ENCODE results near the gene DNMT3B. TPM values are rescaled to one million over a fixed set of nuclear protein-coding genes. Genes with fewer than 3 reads are reported as not detected.

DNMT3B gene
- polyA plus RNA-seq, 4 donors: 0.45 to 2.3 (median 1.1) TPM; not detected in 1

DNA sequence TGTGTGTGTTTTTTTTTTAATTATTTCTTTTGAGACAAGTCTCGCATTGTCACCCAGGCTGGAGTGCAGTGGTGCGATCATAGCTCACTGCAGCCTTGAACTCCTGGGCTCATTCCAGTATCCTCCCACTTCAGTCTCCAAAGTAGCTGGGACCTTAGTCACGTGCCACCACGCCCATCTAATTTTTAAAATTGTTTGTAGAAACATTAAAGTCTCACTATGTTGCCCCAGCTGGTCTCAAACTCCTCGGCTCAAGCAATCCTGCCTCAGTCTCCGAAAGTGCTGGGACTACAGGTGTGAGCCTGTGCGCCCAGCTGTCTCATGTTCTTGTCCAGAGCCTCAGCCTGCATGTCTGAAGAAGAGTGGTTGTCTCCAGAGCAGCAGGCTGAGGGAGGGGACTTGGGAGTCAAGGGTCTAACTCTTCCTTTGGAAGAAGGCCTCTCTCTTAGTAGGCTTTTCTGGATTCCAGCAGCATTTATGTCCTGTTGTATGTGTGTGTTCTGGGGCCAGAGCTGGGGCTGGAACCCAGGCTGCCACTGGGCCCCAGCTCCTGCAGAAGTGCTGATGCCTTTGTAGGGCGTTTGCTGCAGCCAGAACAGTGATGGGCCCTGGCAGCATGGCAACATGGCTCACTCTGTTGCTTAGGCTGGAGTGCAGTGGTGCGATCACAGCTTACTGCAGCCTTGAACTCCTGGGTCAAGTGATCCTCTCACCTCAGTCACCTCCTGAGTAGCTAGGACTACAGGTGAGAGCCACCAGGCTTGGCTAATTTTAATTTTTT lies 5.4 kb downstream of the DNMT3B start:
- H3K27ac ChIP-seq (ENCODE audit: low read depth in 1 of 3, low read length in 2 of 3): no peak overlapping the region
- H3K36me3 ChIP-seq (ENCODE audit: control insufficient read depth in 3 of 3, insufficient read depth in 2 of 3, low read depth in 1 of 3, low read length in 3 of 3): peaks cover 0 to 3% (median 0%) of the 10 kb centered on the region in 3 donors
- WGBS, 3 donors: 79 to 83% (median 80%) methylated on average over 9 of the region's 9 CpGs
- no peaks in the 10 kb centered on the region for H3K9me3 ChIP-seq (ENCODE audit: control insufficient read depth in 2 of 2, insufficient read depth in 1 of 2, low read depth in 1 of 2, low read length in 1 of 2)
- peaks cover 0 to 5% (median 0%) of the 10 kb centered on the region in 3 donors for H3K27me3 ChIP-seq (ENCODE audit: control insufficient read depth in 3 of 3, insufficient read depth in 3 of 3, low read length in 3 of 3)
- no peak overlapping the region for H3K4me3 ChIP-seq (ENCODE audit: low read depth in 1 of 3, low read length in 3 of 3)
- H3K4me1 ChIP-seq (ENCODE audit: control insufficient read depth in 3 of 3, insufficient read depth in 2 of 3, low read depth in 1 of 3, low read length in 2 of 3): peaks cover 0 to 4% (median 0%) of the 10 kb centered on the region in 3 donors
- DNase-seq (no peak), FAIRE-seq (no peak)

DNA sequence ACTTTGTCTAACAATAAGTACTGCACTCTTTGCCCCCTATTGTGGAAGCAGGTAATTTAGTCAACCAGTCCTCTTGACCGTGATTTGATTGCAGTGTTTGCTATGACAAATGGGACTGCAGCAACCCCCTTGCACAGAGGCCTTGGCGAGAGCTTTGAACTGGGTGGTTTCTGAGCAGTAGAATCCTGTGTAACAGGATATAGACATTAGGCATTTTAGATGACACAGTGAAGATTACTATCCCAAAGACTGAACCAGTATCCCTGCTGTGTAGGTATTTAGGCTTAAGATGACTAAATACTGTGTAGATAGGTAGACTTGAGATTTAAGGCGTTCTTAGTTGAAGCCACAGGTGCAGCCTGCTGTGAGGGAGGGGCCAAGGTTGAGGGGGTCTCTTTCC lies 9.9 kb downstream of the DNMT3B start:
- Histone ChIP-seq H3K27ac (ENCODE audit: low read depth in 1 of 3, low read length in 2 of 3) (no peak overlapping the region), H3K4me1 (ENCODE audit: control insufficient read depth in 3 of 3, insufficient read depth in 2 of 3, low read depth in 1 of 3, low read length in 2 of 3) (peaks cover 0 to 6% (median 0%) of the 10 kb centered on the region in 3 donors), H3K27me3 (ENCODE audit: control insufficient read depth in 3 of 3, insufficient read depth in 3 of 3, low read length in 3 of 3) (no peaks in the 10 kb centered on the region), H3K36me3 (ENCODE audit: control insufficient read depth in 3 of 3, insufficient read depth in 2 of 3, low read depth in 1 of 3, low read length in 3 of 3) (peaks cover 0 to 3% (median 0%) of the 10 kb centered on the region in 3 donors), H3K9me3 (ENCODE audit: control insufficient read depth in 2 of 2, insufficient read depth in 1 of 2, low read depth in 1 of 2, low read length in 1 of 2) (no peaks in the 10 kb centered on the region), H3K4me3 (ENCODE audit: low read depth in 1 of 3, low read length in 3 of 3) (no peak overlapping the region)
- peak in 1 of 2 donors; percentile 38 for DNase-seq
- 74 to 85% (median 78%) methylated on average over 3 of the region's 3 CpGs for WGBS, 3 donors
- FAIRE-seq: no peak

DNA sequence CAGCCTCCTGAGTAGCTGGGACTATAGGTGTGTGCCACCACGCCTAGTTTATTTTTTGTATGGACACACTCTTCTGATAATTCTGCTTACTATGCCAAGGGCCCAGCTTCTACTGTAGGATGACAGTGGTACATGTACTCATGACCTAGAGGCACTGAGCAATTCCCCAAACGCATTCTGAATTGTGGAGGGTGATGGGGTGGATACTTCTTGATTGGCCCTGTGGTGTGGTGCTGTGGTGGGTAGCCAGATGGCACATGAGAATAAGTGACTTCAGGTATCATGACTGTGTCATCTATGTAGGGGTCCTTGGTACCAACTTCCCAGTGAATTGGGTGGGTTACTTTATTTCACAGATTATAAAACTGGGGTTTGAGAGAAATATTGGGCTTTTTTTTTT lies 11.0 kb downstream of the DNMT3B start:
- H3K4me1 ChIP-seq (ENCODE audit: control insufficient read depth in 3 of 3, insufficient read depth in 2 of 3, low read depth in 1 of 3, low read length in 2 of 3): peaks cover 0 to 12% (median 0%) of the 10 kb centered on the region in 3 donors
- peaks cover 0 to 3% (median 0%) of the 10 kb centered on the region in 3 donors for H3K36me3 ChIP-seq (ENCODE audit: control insufficient read depth in 3 of 3, insufficient read depth in 2 of 3, low read depth in 1 of 3, low read length in 3 of 3)
- WGBS, 3 donors: 90 to 93% (median 91%) methylated on average over 2 of the region's 2 CpGs
- DNase-seq: no peak
- no peak overlapping the region for H3K4me3 ChIP-seq (ENCODE audit: low read depth in 1 of 3, low read length in 3 of 3)
- H3K27me3 ChIP-seq (ENCODE audit: control insufficient read depth in 3 of 3, insufficient read depth in 3 of 3, low read length in 3 of 3): no peaks in the 10 kb centered on the region
- H3K27ac ChIP-seq (ENCODE audit: low read depth in 1 of 3, low read length in 2 of 3): no peak overlapping the region
- no peak for FAIRE-seq
- H3K9me3 ChIP-seq (ENCODE audit: control insufficient read depth in 2 of 2, insufficient read depth in 1 of 2, low read depth in 1 of 2, low read length in 1 of 2): no peaks in the 10 kb centered on the region

- FAIRE-seq: no peak
Observed at GRCh38 chr20:32773855-32774254, 11.7 kb downstream of the DNMT3B start.

GRCh38 chr20:32775336-32775991 lies 13.3 kb downstream of the DNMT3B start:
- DNase-seq (no peak), FAIRE-seq (no peak)
- H3K9me3 ChIP-seq (ENCODE audit: control insufficient read depth in 2 of 2, insufficient read depth in 1 of 2, low read depth in 1 of 2, low read length in 1 of 2): no peaks in the 10 kb centered on the region
- no peak overlapping the region for H3K27ac ChIP-seq (ENCODE audit: low read depth in 1 of 3, low read length in 2 of 3)
- 87 to 92% (median 89%) methylated on average over 10 of the region's 10 CpGs for WGBS, 3 donors
- peaks cover 0 to 2% (median 0%) of the 10 kb centered on the region in 3 donors for H3K36me3 ChIP-seq (ENCODE audit: control insufficient read depth in 3 of 3, insufficient read depth in 2 of 3, low read depth in 1 of 3, low read length in 3 of 3)
- no peak overlapping the region for H3K4me3 ChIP-seq (ENCODE audit: low read depth in 1 of 3, low read length in 3 of 3)
- peaks cover 0 to 12% (median 0%) of the 10 kb centered on the region in 3 donors for H3K4me1 ChIP-seq (ENCODE audit: control insufficient read depth in 3 of 3, insufficient read depth in 2 of 3, low read depth in 1 of 3, low read length in 2 of 3)
- H3K27me3 ChIP-seq (ENCODE audit: control insufficient read depth in 3 of 3, insufficient read depth in 3 of 3, low read length in 3 of 3): no peaks in the 10 kb centered on the region

More at GRCh38 chr20:32773855-32774254, 11.7 kb downstream of the DNMT3B start:
- Histone ChIP-seq H3K27me3 (ENCODE audit: control insufficient read depth in 3 of 3, insufficient read depth in 3 of 3, low read length in 3 of 3) (no peaks in the 10 kb centered on the region), H3K4me1 (ENCODE audit: control insufficient read depth in 3 of 3, insufficient read depth in 2 of 3, low read depth in 1 of 3, low read length in 2 of 3) (peaks cover 0 to 12% (median 0%) of the 10 kb centered on the region in 3 donors), H3K27ac (ENCODE audit: low read depth in 1 of 3, low read length in 2 of 3) (no peak overlapping the region), H3K9me3 (ENCODE audit: control insufficient read depth in 2 of 2, insufficient read depth in 1 of 2, low read depth in 1 of 2, low read length in 1 of 2) (no peaks in the 10 kb centered on the region), H3K36me3 (ENCODE audit: control insufficient read depth in 3 of 3, insufficient read depth in 2 of 3, low read depth in 1 of 3, low read length in 3 of 3) (no peaks in the 10 kb centered on the region), H3K4me3 (ENCODE audit: low read depth in 1 of 3, low read length in 3 of 3) (no peak overlapping the region)
- WGBS, 3 donors: 92 to 96% (median 92%) methylated on average over 8 of the region's 8 CpGs
- DNase-seq: no peak

DNA sequence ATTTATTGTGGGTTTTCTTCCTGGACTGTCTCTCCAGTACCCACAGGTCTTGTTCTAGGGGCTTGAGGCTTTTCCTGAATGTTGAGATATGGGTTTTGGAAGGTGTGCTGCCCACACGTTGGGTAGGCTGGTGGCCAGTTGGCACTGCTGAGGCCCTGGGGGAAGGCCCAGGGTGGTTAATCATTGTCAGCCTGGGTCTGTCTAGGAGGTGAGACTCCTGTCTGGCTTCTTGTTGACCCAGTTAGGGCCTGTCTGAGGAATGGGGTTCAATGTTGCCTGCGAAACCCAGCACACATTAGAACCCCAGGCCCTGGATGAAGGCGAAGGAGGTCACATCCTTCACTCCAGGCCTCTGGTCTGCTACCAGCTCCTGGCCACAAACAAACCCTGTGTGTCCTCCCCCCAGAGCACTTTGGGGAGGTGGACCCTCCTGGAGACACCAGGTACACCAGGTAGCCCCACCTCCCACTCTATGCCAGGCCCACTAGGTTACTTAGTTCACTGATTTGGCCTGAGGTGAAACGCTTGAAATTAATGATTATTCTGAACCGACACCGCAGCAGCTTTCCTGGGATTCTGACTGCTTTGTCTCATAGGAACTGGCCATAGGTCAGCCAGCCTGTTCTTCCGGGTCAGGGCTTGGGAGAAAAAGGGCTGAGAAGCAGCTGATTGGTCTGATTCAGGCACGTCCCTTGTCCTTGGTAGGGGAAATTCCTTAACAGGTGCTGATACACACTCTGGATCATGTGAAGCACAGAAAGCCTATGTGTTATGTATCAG lies 15.2 kb downstream of the DNMT3B start:
- 76 to 90% (median 78%) methylated on average over 8 of the region's 8 CpGs for WGBS, 3 donors
- Histone ChIP-seq H3K9me3 (ENCODE audit: control insufficient read depth in 2 of 2, insufficient read depth in 1 of 2, low read depth in 1 of 2, low read length in 1 of 2) (no peaks in the 10 kb centered on the region), H3K36me3 (ENCODE audit: control insufficient read depth in 3 of 3, insufficient read depth in 2 of 3, low read depth in 1 of 3, low read length in 3 of 3) (peaks cover 0 to 10% (median 0%) of the 10 kb centered on the region in 3 donors), H3K4me3 (ENCODE audit: low read depth in 1 of 3, low read length in 3 of 3) (no peak overlapping the region), H3K27ac (ENCODE audit: low read depth in 1 of 3, low read length in 2 of 3) (no peak overlapping the region), H3K27me3 (ENCODE audit: control insufficient read depth in 3 of 3, insufficient read depth in 3 of 3, low read length in 3 of 3) (no peaks in the 10 kb centered on the region), H3K4me1 (ENCODE audit: control insufficient read depth in 3 of 3, insufficient read depth in 2 of 3, low read depth in 1 of 3, low read length in 2 of 3) (peaks cover 0 to 13% (median 0%) of the 10 kb centered on the region in 3 donors)
- DNase-seq (peak in 1 of 2 donors; percentile 28), FAIRE-seq (no peak)

DNA sequence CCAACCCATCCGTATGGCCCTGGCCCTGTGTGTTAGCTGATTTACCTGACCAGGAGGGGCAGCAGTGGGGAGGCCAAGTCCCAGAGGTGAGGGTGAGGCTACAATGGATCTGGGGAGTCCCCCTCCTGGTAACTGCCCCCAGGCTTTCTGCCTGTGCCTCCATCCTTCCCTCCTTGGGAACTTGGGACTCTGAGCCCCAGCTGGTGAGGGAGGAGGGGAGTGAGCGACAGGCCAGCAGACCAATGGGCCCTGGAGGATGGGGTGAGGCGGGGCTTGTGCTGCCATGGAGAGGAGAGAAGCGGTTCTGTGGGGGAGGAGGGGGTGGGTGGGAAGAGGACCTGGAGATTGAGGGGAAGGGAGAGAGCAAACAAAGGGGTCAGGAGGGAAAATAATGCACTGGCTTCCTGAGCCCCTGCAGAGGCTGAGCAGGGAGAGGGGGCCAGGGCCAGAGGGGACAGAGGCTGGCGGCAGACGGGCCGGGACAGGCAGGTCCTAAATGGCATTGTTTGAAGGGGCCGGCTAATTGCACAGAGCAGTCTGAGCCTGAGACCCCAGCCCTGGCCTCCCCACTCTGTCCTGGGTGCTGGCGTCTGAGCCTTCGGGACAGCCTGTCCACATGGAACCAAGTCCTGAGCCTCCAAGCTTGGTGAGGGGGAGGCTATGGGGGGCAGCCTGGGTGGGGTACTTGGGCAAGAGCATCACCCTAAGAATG lies 17.5 kb downstream of the DNMT3B start:
- H3K9me3 ChIP-seq (ENCODE audit: control insufficient read depth in 2 of 2, insufficient read depth in 1 of 2, low read depth in 1 of 2, low read length in 1 of 2): no peaks in the 10 kb centered on the region
- no peaks in the 10 kb centered on the region for H3K27me3 ChIP-seq (ENCODE audit: control insufficient read depth in 3 of 3, insufficient read depth in 3 of 3, low read length in 3 of 3)
- H3K4me3 ChIP-seq (ENCODE audit: low read depth in 1 of 3, low read length in 3 of 3): no peak overlapping the region
- WGBS, 3 donors: 86 to 90% (median 88%) methylated on average over 10 of the region's 10 CpGs
- DNase-seq (no peak), FAIRE-seq (no peak)
- H3K27ac ChIP-seq (ENCODE audit: low read depth in 1 of 3, low read length in 2 of 3): no peak overlapping the region
- H3K4me1 ChIP-seq (ENCODE audit: control insufficient read depth in 3 of 3, insufficient read depth in 2 of 3, low read depth in 1 of 3, low read length in 2 of 3): peaks cover 0 to 11% (median 0%) of the 10 kb centered on the region in 3 donors
- peaks cover 0 to 14% (median 0%) of the 10 kb centered on the region in 3 donors for H3K36me3 ChIP-seq (ENCODE audit: control insufficient read depth in 3 of 3, insufficient read depth in 2 of 3, low read depth in 1 of 3, low read length in 3 of 3)

Data from small intestine (tissue), 7 donors.